H1 (cell line): ENCODE data around the gene NLGN4X. TPM values are rescaled to one million over a fixed set of nuclear protein-coding genes. Genes with fewer than 3 reads are reported as not detected.

Experiments
- CTCF ChIA-PET: fragments of 300-600 bp; sonication (Branson Sonifier 250); formaldehyde crosslinking; loops from one replicate; lab custom pipeline; 2021; ENCODE audit not compliant: partially characterized antibody; lab: Charles Lee
- POLR2A ChIA-PET: fragments of 300-600 bp; sonication (Branson Sonifier 250); formaldehyde crosslinking; loops from one replicate; lab custom pipeline; 2021; ENCODE audit warnings: inconsistent platforms; ENCODE audit not compliant: partially characterized antibody; lab: Charles Lee
- DNase-seq, 2 experiments: peaks; one replicate each; pipeline versions ENCODE4 v3.0.0 to v3.0.0-alpha.2; 2010 to 2022; ENCODE audit warnings: low spot score in 2 of 2, low read depth in 1 of 2, mixed read lengths in 1 of 2
- FAIRE-seq: peaks from 2 replicates; lab custom pipeline; 2011; peaks lifted over from hg19 to GRCh38; lab: Jason Lieb, UNC
- H2AFZ ChIP-seq: 2 replicates; pipeline ENCODE4 v1.8.1; 2012; ENCODE audit warnings: low read length, inconsistent platforms
- H2AK5ac ChIP-seq: 2 replicates; pipeline ENCODE4 v1.6.1; 2013; ENCODE audit warnings: low read depth, low read length
- H2BK120ac ChIP-seq: replicated peaks from 2 replicates; pipeline ENCODE3; 2013; ENCODE audit warnings: low read depth, low read length, inconsistent platforms
- H2BK12ac ChIP-seq: 2 replicates; pipeline ENCODE4 v1.6.1; 2013; ENCODE audit warnings: low read depth, low read length
- H2BK15ac ChIP-seq: 2 replicates; pipeline ENCODE4 v1.6.1; 2013; ENCODE audit warnings: low read length
- H2BK20ac ChIP-seq: 2 replicates; pipeline ENCODE4 v1.6.1; 2013; ENCODE audit warnings: low read length
- H2BK5ac ChIP-seq: 2 replicates; pipeline ENCODE4 v1.6.1; 2013; ENCODE audit warnings: low read depth, low read length
- H3K14ac ChIP-seq: 2 replicates; pipeline ENCODE4 v1.6.1; 2013; ENCODE audit warnings: inconsistent platforms; ENCODE audit not compliant: insufficient read length
- H3K18ac ChIP-seq: 2 replicates; pipeline ENCODE4 v1.6.1; 2013; ENCODE audit warnings: low read length; ENCODE audit errors: extremely low read depth
- H3K23ac ChIP-seq: 2 replicates; pipeline ENCODE4 v1.6.1; 2013; ENCODE audit warnings: inconsistent platforms; ENCODE audit not compliant: insufficient read length
- H3K23me2 ChIP-seq: 2 replicates; pipeline ENCODE4 v1.6.1; 2013; ENCODE audit warnings: low read depth, low read length
- H3K27ac ChIP-seq: 2 replicates; pipeline ENCODE4 v1.6.1; 2011; ENCODE audit warnings: low read depth, low read length, inconsistent platforms
- H3K27me3 ChIP-seq, 4 experiments: replicated peaks in 1 of 4; 1 replicate in 1 of 4; 2 replicates in 3 of 4; pipeline versions ENCODE4 v1.6.1 to v1.8.1; 2011 to 2013; ENCODE audit warnings: low read length in 3 of 4, mild to moderate bottlenecking in 3 of 4, inconsistent platforms in 2 of 4, mixed read lengths in 2 of 4, moderate library complexity in 1 of 4; ENCODE audit not compliant: control insufficient read depth in 3 of 4, insufficient read depth in 3 of 4; ENCODE audit errors: extremely low read depth in 1 of 4
- H3K36me3 ChIP-seq, 4 experiments: 2 replicates each; pipeline versions ENCODE4 v1.6.1 to v1.8.1; 2011 to 2013; ENCODE audit warnings: mild to moderate bottlenecking in 4 of 4, low read length in 3 of 4, moderate library complexity in 2 of 4, control low read depth in 1 of 4, inconsistent platforms in 1 of 4; ENCODE audit not compliant: insufficient read depth in 4 of 4, control insufficient read depth in 2 of 4
- H3K4ac ChIP-seq: replicated peaks from 2 replicates; pipeline ENCODE3; 2013; ENCODE audit warnings: low read length, low read depth, mixed read lengths, inconsistent platforms; ENCODE audit not compliant: insufficient read length
- H3K4me1 ChIP-seq, 4 experiments: replicated peaks in 1 of 4; 1 replicate in 1 of 4; 2 replicates in 3 of 4; pipeline versions ENCODE4 v1.6.1 to v1.8.1; 2011 to 2013; ENCODE audit warnings: low read length in 3 of 4, inconsistent platforms in 2 of 4, mixed read lengths in 1 of 4; ENCODE audit not compliant: insufficient read depth in 4 of 4, control insufficient read depth in 3 of 4
- H3K4me2 ChIP-seq, 2 experiments: 2 replicates each; pipeline versions ENCODE4 v1.6.1 to v1.8.1; 2011 to 2013; ENCODE audit warnings: low read depth in 2 of 2, low read length in 2 of 2, control low read depth in 1 of 2, inconsistent platforms in 1 of 2, mild to moderate bottlenecking in 1 of 2; ENCODE audit not compliant: insufficient read depth in 1 of 2
- H3K4me3 ChIP-seq, 4 experiments: fragments of 200-600, 300-600 bp in 1 of 4; sonication (generic), shearing (Covaris generic), sonication (Bioruptor Twin) in 1 of 4; 2 replicates each; pipeline versions ENCODE4 v1.5.1 to v1.8.1; 2011 to 2016; ENCODE audit warnings: low read length in 4 of 4, low read depth in 3 of 4, control low read depth in 2 of 4, inconsistent platforms in 2 of 4, mild to moderate bottlenecking in 2 of 4, mixed read lengths in 1 of 4, moderate library complexity in 1 of 4; ENCODE audit not compliant: insufficient read depth in 2 of 4; ENCODE audit errors: extremely low read depth in 1 of 4
- H3K56ac ChIP-seq: replicated peaks from 2 replicates; pipeline ENCODE3; 2013; ENCODE audit warnings: low read depth, mild to moderate bottlenecking, mixed read lengths, low read length, inconsistent platforms; ENCODE audit not compliant: insufficient read length
- H3K79me1 ChIP-seq: 2 replicates; pipeline ENCODE4 v1.6.1; 2013; ENCODE audit warnings: low read depth, low read length, control low read depth
- H3K79me2 ChIP-seq, 2 experiments: 2 replicates each; pipeline versions ENCODE4 v1.6.1 to v1.8.1; 2012 to 2013; ENCODE audit warnings: low read length in 2 of 2, mild to moderate bottlenecking in 2 of 2, inconsistent platforms in 1 of 2; ENCODE audit not compliant: insufficient read depth in 2 of 2, control insufficient read depth in 1 of 2
- H3K9ac ChIP-seq, 4 experiments: replicated peaks in 1 of 4; 1 replicate in 1 of 4; 2 replicates in 3 of 4; pipeline versions ENCODE4 v1.6.1 to v1.8.1; 2011 to 2013; ENCODE audit warnings: low read depth in 3 of 4, low read length in 3 of 4, control low read depth in 2 of 4, mild to moderate bottlenecking in 2 of 4, moderate library complexity in 2 of 4, inconsistent platforms in 1 of 4; ENCODE audit errors: extremely low read depth in 1 of 4
- H3K9me3 ChIP-seq, 2 experiments: 2 replicates each; pipeline versions ENCODE4 v1.6.1 to v1.8.1; 2012 to 2013; ENCODE audit warnings: mild to moderate bottlenecking in 2 of 2, moderate library complexity in 2 of 2, control low read depth in 1 of 2, inconsistent platforms in 1 of 2, low read depth in 1 of 2, low read length in 1 of 2, mixed read lengths in 1 of 2; ENCODE audit not compliant: insufficient read depth in 2 of 2
- H4K20me1 ChIP-seq, 2 experiments: replicated peaks in 1 of 2; 2 replicates each; pipeline versions ENCODE3 to v1.8.1; 2011 to 2013; ENCODE audit warnings: inconsistent platforms in 2 of 2, low read length in 2 of 2, mild to moderate bottlenecking in 1 of 2; ENCODE audit not compliant: insufficient read depth in 2 of 2, control insufficient read depth in 1 of 2
- H4K5ac ChIP-seq: 2 replicates; pipeline ENCODE4 v1.6.1; 2013; ENCODE audit warnings: low read length, low read depth, mixed read lengths, inconsistent platforms; ENCODE audit not compliant: insufficient read length
- H4K8ac ChIP-seq: 2 replicates; pipeline ENCODE4 v1.8.0; 2013; ENCODE audit warnings: mild to moderate bottlenecking, moderate library complexity, low read length, inconsistent platforms; ENCODE audit not compliant: insufficient read depth; ENCODE audit errors: extremely low read depth
- H4K91ac ChIP-seq: replicated peaks from 2 replicates; pipeline ENCODE3; 2013; ENCODE audit warnings: low read length, mixed read lengths, inconsistent platforms; ENCODE audit not compliant: insufficient read length
- ASH2L ChIP-seq: fragments of 200-600, 300-600 bp; sonication (generic); IDR thresholded peaks from one replicate; pipeline ENCODE4 v1.7.1; 2017; ENCODE audit warnings: low read length
- BRCA1 ChIP-seq: IDR thresholded peaks from 2 replicates; pipeline ENCODE4 v1.6.1; 2012; ENCODE audit warnings: low read depth, low read length, improper control_type of control experiment
- CEBPB ChIP-seq: IDR thresholded peaks from 2 replicates; pipeline ENCODE4 v1.6.1; 2012; ENCODE audit warnings: low read depth, low read length
- MAX ChIP-seq: IDR thresholded peaks from 2 replicates; pipeline ENCODE4 v1.6.1; 2012; ENCODE audit warnings: inconsistent platforms
- SP2 ChIP-seq: IDR thresholded peaks from 2 replicates; pipeline ENCODE4 v1.6.1; 2012; ENCODE audit warnings: mild to moderate bottlenecking, low read length, inconsistent platforms
- WGBS, 2 experiments: shearing (Covaris generic) in 1 of 2; methylation state at CpG; one replicate each; pipeline versions ENCODE4 v1.1.6 to v1.1.7; 2013 to 2015; ENCODE audit warnings: low lambda C conversion rate in 2 of 2, mixed read lengths in 2 of 2, inconsistent platforms in 1 of 2, low coverage in 1 of 2, missing lambda C conversion rate in 1 of 2; ENCODE audit not compliant: insufficient replicate concordance in 2 of 2, insufficient coverage in 1 of 2, insufficient read length in 1 of 2; ENCODE audit errors: extremely low coverage in 1 of 2, missing lambda C conversion rate in 1 of 2; 5-methylcytosine and 5-hydroxymethylcytosine counted together
- polyA plus RNA-seq, 7 experiments: library from polyadenylated mRNA; depleted of rRNA in 3 of 7; stranded (reverse) in 5 of 7; unstranded in 2 of 7; fragments of >200 nt in 5 of 7; fragments of 200-250 nt in 2 of 7; gene quantifications; 1 replicate in 5 of 7; 2 replicates in 1 of 7; 4 replicates in 1 of 7; pipeline versions ENCODE4 v1.2.1 to v1.2.3, GENCODE V29; 2011 to 2013; ENCODE audit warnings: missing spikeins in 2 of 7, mixed read lengths in 2 of 7
- total RNA-seq: library from RNA; stranded (reverse); fragmentation: NEBNext Ultra II Directional; extraction: Animal tissue kit (Norgen Biotek cat#: 25700); gene quantifications from 2 replicates; pipeline ENCODE4 v1.2.1, GENCODE V29; 2021

NLGN4X gene
- total and polyA plus RNA-seq, 2 of the 8 experiments (the other 6 are each of a cell fraction or from before 2014, with no cell fraction given) = 104 to 124 TPM

GRCh38 chrX:6120329-6120728 is 108.3 kb downstream of the NLGN4X start:
- Histone ChIP-seq H3K79me2 (peaks cover 0 to 88% of the 10 kb centered on the region in 2 experiments; a peak in 2 of 4 replicates), H3K14ac (no peak overlapping the region), H2AK5ac (no peak overlapping the region), H2BK5ac (no peak overlapping the region), H3K9me3 (no peaks in the 10 kb centered on the region), H2AFZ (no peak overlapping the region), H2BK120ac (no peak overlapping the region), H3K4ac (no peak overlapping the region), H4K5ac (no peak overlapping the region), H2BK15ac (no peak overlapping the region), H3K18ac (no peak overlapping the region), H4K20me1 (peaks cover 0 to 6% of the 10 kb centered on the region in 2 experiments), H4K91ac (no peak overlapping the region), H3K27ac (no peak overlapping the region), H3K4me2 (no peak overlapping the region), H3K9ac (no peak overlapping the region), H2BK20ac (no peak overlapping the region), H3K79me1 (no peaks in the 10 kb centered on the region), H3K27me3 (no peaks in the 10 kb centered on the region), H3K23ac (no peak overlapping the region), H3K4me3 (no peak overlapping the region), H3K36me3 (no peaks in the 10 kb centered on the region), H4K8ac (no peak overlapping the region), H3K4me1 (peaks cover 0 to 5% (median 0%) of the 10 kb centered on the region in 4 experiments; a peak in 1 of 7 replicates), H3K56ac (no peak overlapping the region), H3K23me2 (no peaks in the 10 kb centered on the region), H2BK12ac (no peak overlapping the region)
- ChIA-PET CTCF (interaction anchor here (0.6 kb wide), 1 partner anchor 229 kb away, joined by 4 read pairs; no protein-coding TSS in a partner anchor), POLR2A (no interaction called here)
- no peak for FAIRE-seq
- 94% methylated on average over 2 of the region's 2 CpGs; no CpG with 5 or more reads in 1 of the 2 experiments for WGBS, 2 experiments
- DNase-seq = no peak
- TF ChIP-seq MAX = no peak
- no peak for TF ChIP-seq SP2
- TF ChIP-seq ASH2L = no peak
- TF ChIP-seq BRCA1 = no peak
- no peak for TF ChIP-seq CEBPB
